Measurements from ENCODE around the gene CABP7. TPM values are rescaled to one million over a fixed set of nuclear protein-coding genes. Genes with fewer than 3 reads are reported as not detected.

Gene CABP7
- total RNA-seq, result not detected in 2 replicates

DNA sequence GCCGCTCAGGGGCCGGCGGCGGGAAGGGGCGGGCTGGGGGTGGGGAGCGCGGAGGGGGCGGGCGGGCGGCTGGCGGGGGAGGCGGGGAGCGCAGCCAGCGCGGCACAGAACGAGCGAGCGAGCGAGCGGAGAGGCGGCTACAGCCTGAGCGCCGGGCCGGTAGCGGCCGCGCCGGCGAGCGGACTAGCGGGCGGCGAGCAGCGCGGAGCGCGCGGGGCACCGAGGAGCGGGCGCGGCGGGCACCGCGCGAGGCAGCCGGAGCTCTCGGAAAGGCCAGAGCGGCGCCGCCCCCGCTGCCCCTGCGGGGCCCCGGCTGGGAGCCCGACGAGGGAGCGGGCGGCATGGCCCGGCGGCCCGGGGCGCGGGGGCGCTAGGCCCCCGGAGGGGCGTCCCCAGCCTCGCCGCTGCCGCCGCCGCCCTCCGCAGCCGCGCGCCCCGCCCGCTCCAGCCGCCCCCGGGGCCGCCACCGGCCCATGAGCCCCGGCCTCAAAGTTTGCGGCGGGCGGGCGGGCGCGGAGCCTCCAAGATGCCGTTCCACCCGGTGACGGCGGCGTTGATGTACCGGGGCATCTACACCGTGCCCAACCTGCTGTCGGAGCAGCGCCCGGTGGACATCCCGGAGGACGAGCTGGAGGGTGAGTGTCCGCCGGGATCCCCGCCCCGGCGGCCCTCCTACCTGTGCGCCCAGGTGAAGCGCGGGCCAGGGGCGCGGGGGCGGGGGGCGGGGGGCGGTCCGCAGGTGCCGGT is at the start of gene CABP7:
CABP7 (plus strand) TSS at position 105 of the 747 bp plus-strand sequence; CDS start at position 527, 422 bp downstream.
- no peaks in the 10 kb centered on the region for H3K36me3 ChIP-seq (ENCODE audit: control insufficient read depth, insufficient read depth, low read length)
- no peak for DNase-seq (ENCODE audit: low read depth)
- TF ChIP-seq, protein P1, sequence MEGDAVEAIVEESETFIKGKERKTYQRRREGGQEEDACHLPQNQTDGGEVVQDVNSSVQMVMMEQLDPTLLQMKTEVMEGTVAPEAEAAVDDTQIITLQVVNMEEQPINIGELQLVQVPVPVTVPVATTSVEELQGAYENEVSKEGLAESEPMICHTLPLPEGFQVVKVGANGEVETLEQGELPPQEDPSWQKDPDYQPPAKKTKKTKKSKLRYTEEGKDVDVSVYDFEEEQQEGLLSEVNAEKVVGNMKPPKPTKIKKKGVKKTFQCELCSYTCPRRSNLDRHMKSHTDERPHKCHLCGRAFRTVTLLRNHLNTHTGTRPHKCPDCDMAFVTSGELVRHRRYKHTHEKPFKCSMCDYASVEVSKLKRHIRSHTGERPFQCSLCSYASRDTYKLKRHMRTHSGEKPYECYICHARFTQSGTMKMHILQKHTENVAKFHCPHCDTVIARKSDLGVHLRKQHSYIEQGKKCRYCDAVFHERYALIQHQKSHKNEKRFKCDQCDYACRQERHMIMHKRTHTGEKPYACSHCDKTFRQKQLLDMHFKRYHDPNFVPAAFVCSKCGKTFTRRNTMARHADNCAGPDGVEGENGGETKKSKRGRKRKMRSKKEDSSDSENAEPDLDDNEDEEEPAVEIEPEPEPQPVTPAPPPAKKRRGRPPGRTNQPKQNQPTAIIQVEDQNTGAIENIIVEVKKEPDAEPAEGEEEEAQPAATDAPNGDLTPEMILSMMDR (IDR thresholded peaks at IDR 0.05; ENCODE audit: insufficient read depth, low read length, severe bottlenecking), result no peak
- no peak for FAIRE-seq
- peaks cover 12% of the 10 kb centered on the region for H3K27me3 ChIP-seq (ENCODE audit: control insufficient read depth, insufficient read depth, low read length)
- H3K4me3 ChIP-seq (ENCODE audit: low read depth, low read length), result no peak within 1 kb of the TSS

DNA sequence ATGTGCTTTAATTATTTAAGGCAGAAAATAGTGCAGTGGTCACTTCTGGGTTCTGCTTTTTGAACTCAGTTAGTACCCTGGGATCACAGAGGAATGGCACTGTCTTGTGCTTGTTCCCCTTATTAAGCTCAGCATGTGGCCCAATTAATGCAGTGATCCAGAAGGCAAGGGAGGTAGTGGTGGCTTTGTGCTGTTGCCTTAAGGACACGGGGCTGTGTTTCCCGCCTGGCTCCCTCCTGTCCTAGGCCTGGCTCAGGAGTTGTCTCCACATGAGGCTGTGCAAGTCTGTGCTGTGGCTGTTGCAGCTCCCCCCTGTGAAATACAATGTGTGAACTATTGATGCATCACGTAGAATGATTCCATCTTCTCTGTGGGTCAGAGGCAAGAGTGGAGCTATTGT is 49.2 kb upstream of the CABP7 start:
- TF ChIP-seq, protein P1 (IDR thresholded peaks at IDR 0.05; ENCODE audit: insufficient read depth, low read length, severe bottlenecking), result no peak
- no peaks in the 10 kb centered on the region for H3K27me3 ChIP-seq (ENCODE audit: control insufficient read depth, insufficient read depth, low read length)
- H3K36me3 ChIP-seq (ENCODE audit: control insufficient read depth, insufficient read depth, low read length), result peaks cover 14% of the 10 kb centered on the region
- FAIRE-seq (no peak), DNase-seq (ENCODE audit: low read depth) (no peak)
- H3K4me3 ChIP-seq (ENCODE audit: low read depth, low read length), result no peak overlapping the region

DNA sequence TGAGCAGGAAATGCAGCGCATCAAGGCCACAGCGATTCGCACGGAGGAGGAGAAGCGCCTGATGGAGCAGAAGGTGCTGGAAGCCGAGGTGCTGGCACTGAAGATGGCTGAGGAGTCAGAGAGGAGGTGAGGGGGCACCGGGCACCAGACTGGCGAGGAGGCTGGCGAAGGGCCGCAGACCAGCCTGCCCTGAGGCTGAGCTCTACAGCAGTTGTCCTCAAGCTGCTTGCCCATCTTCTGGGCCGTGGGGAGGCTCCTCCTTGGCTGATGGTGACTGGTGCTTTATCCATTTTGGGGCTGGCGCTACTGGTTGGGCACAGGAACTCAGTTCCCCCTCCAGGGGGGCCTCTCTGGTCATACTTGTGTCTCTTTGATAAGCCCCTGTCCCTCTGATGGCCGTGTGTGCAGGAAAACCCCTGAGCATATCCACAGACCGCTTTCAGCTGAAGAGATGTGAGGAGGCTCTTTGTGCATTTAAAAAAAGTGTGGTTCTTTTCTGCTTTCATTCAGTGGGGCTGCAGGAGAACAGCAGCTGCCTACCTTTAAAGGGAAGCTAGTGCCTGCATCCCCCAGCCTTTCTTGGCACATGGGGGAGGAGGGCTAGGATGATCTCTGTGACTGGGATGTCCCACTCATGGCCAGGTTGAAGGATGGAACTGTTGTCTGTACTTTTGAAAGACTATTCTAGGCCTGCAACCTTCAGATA is 46.3 kb upstream of the CABP7 start:
- Histone ChIP-seq H3K36me3 (ENCODE audit: control insufficient read depth, insufficient read depth, low read length) (peaks cover 14% of the 10 kb centered on the region), H3K4me3 (ENCODE audit: low read depth, low read length) (no peak overlapping the region), H3K27me3 (ENCODE audit: control insufficient read depth, insufficient read depth, low read length) (no peaks in the 10 kb centered on the region)
- FAIRE-seq, result peak; percentile 68
- TF ChIP-seq, protein P1 (IDR thresholded peaks at IDR 0.05; ENCODE audit: insufficient read depth, low read length, severe bottlenecking), result no peak
- no peak for DNase-seq (ENCODE audit: low read depth)

DNA sequence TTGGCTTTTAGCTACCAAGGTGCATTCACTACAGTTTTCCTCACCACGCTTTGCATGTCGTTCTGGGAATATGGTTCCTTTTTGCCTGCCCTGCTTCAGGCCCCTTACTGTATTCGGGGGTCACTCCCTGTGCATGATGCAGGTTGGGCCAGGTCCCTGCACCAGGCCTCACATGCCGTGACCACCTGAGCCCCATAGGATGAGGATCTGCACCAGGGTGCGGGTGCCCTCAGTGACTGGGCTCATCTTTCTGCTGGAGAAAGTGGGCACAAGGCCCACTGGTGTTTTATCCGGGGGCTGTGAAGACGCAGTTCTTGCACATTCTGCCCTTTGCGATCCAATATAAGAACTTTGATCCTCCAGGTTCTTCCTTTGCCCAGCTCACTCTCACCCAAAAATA is 45.7 kb upstream of the CABP7 start:
- no peak for DNase-seq (ENCODE audit: low read depth)
- TF ChIP-seq, protein P1 (IDR thresholded peaks at IDR 0.05; ENCODE audit: insufficient read depth, low read length, severe bottlenecking), result no peak
- H3K27me3 ChIP-seq (ENCODE audit: control insufficient read depth, insufficient read depth, low read length), result no peaks in the 10 kb centered on the region
- no peak overlapping the region for H3K4me3 ChIP-seq (ENCODE audit: low read depth, low read length)
- H3K36me3 ChIP-seq (ENCODE audit: control insufficient read depth, insufficient read depth, low read length), result peaks cover 15% of the 10 kb centered on the region
- FAIRE-seq, result peak; percentile 7

DNA sequence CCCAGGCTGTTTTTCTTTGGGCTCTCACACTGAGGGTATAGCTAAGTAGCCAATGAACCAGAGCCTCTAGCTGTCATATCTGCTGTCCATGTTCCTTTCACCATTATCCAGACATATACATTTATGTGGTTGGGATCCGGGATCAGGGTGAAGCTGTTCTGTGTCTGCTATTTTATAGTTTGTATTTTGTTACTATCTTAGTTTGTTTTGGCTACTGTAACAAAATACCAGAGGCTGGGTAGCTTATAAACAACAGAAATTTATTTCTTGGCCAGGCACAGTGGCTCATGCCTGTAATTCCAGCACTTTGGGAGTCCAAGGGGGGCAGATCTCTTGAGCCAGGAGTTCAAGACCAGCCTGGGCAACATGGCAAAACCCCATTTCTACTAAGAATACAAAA is 40.5 kb upstream of the CABP7 start:
- DNase-seq (ENCODE audit: low read depth) (no peak), FAIRE-seq (no peak)
- TF ChIP-seq, protein P1 (IDR thresholded peaks at IDR 0.05; ENCODE audit: insufficient read depth, low read length, severe bottlenecking), result no peak
- H3K4me3 ChIP-seq (ENCODE audit: low read depth, low read length), result no peak overlapping the region
- peaks cover 16% of the 10 kb centered on the region for H3K36me3 ChIP-seq (ENCODE audit: control insufficient read depth, insufficient read depth, low read length)
- H3K27me3 ChIP-seq (ENCODE audit: control insufficient read depth, insufficient read depth, low read length), result no peaks in the 10 kb centered on the region

All from bronchial epithelial cell (primary cell).